Stimulated activated CD8-positive, alpha-beta memory T cell treated with anti-CD3 and anti-CD28 coated beads, Interleukin-4, amount 100 ng/mL, for 48 hours (primary cell): ENCODE data around the gene SAE1.

Source experiments
- DNase-seq: peaks from one replicate; pipeline ENCODE4 v3.0.0-alpha.2; 2020

Gene SAE1

DNA sequence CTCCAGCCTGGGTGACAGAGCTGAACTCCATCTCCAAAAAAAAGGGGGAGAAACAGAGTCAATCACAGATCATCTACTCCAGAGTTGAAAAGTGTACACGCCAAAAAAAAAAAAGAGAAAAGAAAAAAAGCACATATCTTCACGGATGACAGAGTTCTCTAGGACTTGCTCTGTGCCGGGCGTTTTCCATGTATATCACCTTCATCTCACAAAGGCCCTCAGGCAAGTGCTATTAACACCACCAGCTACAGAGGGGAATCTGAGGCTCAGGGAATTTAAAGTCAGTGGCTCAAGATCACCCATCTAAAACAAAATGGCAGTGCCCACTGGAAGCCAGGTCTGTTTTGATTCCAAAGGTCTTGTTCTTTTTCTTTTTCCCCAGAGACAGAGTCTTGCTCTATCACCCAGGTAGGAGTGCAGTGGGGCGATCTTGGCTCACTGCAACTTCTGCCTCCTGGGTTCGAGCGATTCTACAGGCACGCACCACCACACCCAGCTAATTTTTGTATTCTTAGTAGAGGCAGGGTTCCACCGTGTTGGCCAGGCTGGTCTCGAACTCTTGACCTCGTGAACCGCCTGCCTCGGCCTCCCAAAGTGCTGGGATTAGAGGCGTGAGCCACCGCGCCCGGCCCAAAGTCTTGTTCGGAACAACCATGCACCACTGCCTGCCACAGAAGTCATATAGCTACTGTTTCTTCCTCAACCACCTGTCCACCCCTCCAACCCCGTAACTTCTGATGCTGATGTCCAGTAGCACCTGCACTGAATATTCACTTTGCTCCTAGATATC lies 42.2 kb downstream of the SAE1 start:
- DNase-seq: no peak

DNA sequence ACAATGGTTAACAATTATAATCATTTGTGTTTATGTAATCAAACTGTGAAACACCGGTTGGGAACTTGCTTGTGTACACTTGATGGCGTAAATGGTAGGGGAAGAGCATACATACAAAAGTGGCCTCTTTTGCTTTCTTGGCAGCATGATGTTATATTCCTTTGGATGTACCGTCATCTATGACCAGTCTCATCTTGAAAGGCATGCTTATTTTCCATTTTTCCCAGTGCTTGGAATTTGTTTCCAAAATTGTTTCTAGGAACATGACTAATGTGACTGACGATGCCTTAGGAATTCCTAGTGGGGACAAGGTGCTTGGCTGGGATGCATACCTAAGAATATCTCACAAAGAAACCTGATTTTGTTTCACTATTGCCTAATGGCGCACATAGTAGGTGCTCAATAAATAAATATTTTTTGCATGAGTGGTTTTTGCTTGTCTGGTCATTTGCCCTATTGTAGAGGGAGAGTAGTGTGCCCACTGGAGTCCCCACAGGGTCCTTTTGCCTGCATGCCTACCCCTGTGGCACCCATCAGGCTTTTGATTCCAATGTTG lies 45.5 kb downstream of the SAE1 start:
- DNase-seq: no peak

DNA sequence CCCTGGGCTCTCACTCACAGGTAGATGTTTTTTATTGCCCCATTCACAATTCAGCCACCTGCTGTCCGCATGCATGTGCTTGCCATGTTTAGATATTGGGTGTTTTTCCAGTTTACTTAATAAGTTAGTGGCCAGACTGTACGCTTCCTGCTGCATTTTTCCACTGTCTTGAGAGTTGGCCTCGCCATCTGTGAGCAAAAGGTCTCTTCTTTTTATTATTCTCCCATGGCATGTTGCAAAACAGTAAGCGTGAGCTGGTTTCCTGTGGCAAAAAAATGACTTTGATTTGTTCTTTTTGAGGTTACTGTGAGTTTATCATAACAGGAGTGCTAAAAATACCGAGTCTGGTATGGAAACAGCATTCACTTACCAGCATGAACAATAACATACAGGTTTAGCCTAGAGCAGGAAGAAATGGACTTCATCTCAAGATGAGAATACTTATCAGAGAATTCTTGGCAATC lies 46.0 kb downstream of the SAE1 start:
- peak; percentile 50 for DNase-seq

DNA sequence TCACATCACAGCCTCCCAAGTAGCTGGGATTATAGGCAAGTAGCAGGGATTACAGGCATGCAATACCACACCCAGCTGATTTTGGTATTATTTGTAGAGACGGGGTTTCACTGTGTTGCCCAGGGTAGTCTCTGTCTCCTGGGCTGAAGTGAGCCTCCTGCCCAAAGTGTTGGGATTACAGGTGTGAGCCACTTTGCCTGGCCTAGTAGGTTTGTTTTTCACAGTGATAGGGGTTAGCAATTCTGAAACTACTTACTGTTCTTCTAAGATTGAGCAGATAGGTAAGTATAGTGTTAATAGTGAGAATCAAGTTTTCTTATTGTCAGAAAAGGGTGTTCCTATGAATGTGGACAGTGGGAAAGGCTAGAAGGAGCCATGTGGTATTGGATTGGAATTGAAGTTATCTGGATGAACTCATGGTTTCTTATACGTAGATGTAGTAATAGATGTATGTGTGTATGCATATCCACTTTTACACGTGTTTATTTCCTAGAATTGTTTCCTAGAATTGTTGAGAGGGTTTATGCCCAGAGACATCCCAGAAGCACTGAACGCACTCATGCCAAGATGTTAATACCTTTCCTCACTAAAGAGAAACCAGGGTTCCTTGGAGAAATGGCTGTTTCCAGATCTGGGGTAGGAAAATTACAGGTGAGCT lies 49.1 kb downstream of the SAE1 start:
- DNase-seq: peak; percentile 40

DNA sequence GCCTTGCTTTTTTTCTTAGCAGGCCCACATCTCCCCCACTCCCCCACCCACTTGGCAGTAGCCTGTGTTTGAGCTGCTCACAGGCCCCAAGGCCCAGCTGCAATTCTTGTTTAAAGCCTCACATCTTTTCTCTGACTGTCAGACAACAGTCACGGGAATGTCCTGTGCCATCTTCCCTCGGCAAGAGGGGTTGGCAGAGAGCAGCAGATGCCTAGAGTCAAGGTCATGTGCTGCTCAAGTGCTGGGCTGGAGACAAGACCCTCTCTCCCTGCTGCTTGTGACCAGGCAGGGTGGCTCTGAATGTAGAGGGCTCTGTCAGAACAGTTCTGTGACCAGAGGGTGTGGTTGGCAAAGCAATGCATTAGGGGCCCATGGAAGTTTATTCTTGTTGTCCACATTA lies 53.0 kb downstream of the SAE1 start:
- no peak for DNase-seq

DNA sequence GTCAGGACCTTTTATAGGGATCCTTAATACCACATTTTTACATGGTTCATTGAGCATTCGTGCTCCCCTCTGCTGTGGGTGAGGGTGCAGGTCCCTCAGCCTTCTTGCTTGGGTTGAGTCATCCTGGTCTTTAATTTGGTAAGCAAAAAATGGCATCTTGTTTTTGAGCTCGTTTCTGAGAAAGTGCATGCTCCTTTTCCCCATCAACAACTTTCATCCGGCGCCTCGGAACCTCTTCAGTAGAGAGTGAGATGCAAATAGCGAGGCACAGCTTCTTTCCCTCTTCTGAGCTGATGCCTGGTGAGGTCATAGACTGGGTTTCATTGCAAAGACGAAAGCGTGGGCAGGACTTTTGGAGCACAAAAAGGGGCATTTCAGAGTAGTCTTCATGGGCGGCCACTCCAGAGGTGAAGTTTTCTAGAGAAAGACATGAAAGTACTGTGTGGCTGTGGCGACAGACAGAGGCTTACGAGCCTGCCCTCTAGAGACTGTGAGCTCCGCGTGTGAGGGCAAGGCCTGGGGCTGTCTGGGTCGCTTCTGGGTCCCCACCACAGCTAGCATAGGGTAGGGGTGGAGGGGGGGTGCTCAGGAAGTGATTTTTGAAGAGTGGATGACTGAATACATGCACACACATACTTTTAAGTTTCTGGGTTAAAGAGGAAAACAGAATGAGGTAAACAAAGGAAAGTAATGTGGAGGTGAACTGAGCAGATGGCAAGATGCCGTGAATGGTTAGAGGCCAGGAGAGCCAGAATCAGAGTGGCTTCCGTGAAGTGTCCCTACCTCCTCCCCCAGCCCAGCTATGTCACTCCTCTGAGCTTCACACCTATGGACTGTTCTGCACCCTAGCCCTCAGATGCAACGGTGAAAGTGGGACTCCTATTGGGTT lies 56.1 kb downstream of the SAE1 start:
- DNase-seq: peak; percentile 84

DNA sequence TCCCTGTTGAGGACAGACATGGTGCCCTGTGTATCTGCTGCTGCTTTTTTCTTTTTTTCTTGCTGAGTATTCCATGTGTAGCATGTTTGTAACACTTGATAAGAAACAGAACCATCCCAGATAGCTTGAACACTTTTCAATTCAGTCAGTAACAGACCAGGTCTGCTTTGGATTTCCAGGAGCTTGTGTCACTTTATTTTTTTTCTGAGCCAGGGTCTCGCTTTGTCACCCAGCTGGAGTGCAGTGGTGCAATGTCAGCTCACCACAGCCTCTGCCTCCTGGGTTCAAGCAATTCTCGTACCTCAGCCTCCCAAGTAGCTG lies 56.7 kb downstream of the SAE1 start:
- no peak for DNase-seq

DNA sequence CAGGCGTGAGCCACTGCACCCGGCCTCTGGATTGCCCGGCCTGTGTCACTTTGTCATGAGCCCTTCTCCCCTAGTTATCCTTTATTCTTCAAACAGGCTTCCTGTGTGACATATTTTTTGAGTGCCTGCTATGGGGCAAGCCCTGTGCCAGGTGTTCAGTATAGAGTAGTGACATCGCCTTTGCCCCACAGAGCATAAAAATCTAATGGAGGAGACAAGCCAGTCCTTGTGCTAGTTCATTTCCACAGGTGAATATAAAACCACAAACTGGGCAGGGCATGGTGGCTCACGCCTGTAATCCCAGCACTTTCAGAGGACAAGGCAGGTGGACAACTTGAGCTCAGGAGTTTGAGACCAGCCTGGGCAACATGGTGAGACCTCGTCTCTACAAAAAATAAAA lies 57.2 kb downstream of the SAE1 start:
- no peak for DNase-seq

DNA sequence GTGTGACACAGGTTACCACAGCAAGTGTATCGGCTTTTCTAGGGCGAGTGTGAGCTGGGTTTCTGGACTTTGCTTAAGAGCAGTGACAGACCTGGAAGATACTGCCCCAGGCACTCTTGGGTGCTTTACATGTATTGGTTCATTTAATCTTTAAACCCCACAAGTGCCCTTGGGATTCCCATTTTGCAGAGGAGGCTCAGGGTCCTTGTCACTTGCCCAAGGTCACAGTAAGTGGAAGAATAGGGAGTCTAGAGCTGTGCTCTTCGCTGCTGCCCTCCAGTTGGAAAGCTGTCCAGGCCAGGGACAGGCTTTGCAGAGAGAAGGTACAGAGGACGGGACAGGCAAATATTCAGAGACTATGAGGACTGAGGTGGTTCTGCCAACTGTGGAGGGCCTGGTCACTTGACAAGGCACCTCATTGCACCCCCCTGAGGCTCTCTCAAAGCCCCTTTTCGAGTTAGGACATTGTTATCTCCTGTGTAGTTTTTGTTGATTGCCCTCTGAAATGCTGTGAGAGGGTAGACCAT lies 57.9 kb downstream of the SAE1 start:
- no peak for DNase-seq

DNA sequence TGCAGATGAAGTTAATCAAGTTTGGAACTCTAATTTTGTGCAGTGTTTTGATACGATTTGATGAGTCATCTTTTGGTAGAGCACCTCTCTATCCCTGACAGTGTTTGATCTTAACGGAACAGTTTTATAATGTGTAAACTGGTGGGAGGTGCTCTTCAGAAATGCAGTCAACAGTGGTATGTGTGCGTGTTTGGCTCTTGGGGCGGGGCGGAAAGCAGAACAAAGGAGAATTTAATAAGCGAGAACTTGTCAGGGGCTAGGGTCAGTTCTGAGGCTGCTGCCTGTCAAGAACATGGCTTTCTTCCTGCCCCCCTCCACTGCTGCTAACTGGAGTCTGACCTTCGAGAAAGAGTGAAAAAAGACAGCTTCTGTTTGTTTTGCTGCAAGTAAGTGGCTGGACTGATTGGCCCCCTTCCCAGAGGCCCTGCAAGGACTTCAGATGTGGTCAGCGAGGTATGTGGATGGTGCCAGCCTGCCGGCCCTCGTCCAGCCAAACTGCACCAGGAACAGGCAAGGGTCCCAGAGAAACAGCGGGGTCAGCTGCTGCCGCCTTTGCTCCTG lies 59.6 kb downstream of the SAE1 start:
- peak; percentile 71 for DNase-seq

DNA sequence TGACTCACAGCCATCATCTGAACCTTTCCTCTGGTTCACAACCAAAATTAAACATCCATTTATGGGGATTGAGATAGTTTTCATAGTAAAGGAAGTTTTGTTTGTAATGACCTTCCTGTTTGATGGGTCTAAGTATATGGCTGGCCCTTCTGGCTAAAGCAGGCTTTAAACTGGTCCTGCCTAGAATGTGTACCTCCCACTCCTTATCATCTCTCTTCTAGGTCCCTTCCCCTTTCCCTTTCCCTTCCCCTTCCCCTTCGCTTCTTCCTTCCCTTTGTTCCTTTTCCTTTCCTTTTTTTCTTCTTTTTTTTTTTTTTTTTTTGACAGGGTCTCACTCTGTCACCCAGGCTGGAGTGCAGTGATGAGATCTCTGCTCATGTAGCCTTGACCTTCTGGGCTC lies 64.8 kb downstream of the SAE1 start:
- no peak for DNase-seq

DNA sequence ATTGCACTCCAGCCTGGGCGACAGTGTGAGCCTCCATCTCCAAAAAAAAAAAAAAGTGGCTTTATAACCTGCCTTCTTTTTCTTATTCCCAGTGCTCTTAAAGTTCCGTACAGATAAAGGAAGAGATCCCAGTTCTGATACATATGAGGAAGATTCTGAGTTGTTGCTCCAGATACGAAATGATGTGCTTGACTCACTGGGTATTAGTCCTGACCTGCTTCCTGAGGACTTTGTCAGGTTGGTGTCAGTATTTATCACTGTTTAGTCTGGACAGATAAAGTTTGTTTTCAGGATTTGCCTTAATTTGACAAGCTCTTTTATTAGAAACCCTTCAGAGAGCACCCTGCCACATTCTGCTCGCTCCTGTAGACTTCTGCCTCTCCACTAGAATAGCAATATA lies 66.5 kb downstream of the SAE1 start:
- no peak for DNase-seq

DNA sequence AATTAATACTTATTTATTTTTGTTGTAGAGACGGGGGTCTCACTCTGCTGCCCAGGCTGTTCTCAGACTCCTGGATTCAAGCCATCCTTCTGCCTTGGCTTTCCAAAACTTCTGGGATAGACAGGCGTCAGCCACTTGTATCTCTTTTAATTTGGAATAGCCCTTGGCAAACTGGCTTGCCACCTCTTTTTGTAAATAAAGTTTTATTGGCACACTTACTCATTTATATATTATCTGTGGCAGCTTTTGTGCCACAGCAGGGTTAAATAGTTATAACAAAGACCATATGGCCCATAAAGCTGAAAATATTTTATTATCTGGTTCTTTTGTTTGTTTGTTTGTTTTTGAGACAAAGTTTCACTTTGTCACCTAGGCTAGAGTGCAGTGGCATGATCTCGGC lies 69.9 kb downstream of the SAE1 start:
- DNase-seq: no peak

DNA sequence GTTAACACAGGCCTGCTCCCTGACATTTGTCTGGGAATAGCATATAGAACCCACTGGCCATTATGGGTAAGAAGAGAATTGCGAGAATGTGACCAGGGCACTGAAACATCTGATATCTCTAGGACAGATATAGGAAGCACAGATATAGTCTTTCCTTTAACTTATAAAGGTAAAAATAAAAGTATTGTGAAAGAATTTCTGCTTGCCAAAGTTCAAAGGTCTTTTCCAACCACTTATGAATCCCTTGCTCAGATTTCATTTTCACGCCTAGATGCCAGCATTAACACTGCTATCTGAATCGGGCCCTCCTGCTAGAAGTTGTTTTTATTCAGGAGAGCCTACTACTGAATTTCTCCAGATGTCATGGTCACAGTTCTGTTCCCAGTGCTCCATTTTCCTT lies 72.6 kb downstream of the SAE1 start:
- DNase-seq: no peak

DNA sequence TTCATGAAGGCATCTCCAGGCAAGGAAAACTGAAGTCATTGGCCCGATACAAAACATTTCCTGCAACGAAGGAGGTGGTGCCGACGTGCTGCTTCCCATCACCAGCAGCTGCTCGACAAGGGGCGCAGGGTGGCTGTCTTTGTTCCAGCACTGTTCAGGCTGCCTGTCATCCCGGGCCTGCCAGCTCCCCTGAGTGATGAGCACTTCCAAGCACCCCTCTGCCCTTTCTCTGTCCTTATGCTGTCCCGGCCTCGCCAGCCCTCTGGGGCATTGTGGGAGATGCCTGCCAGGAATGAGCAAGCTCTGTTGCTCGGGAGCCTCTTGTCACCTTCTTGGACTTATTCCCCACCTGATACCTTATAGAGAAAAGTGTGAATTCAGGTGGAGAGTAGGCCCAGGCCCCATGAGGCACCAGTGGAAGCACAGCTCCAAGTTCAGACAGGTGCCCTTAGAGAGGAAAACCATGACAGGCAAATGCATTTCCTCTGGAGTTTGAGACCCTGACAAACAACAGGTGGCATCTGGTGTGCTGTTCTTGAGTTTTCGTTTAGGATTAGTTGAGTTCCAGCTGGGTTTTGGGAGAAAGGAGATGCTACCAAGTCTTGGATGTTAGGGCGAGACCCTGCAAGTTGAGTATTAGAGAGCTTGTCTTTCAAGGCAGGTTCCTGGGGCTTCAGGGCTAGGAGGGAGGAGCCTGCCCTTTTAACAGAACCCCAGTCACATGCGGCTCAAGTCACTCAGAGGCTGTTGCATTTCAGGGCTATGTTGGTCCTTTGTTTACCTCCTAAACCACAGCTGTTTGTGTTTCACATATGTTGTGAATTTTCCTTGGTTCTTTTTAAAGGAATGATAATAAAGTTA lies 78.9 kb downstream of the SAE1 start:
- DNase-seq: no peak

DNA sequence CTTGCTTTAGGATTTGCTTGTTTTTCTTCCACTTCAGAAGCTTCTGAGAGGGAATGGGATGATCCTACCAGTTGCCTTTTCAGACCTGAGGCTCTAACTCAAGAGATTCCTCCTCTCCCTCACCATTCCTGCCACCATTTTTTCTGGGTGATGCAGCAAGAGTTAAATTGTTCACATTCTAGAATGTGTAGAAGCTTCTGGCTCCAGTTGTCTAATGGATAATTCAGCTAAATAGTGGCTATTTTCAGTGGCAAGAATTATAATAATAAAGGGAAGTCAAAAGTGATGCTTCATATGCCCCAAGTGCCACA lies 79.5 kb downstream of the SAE1 start:
- DNase-seq: no peak

DNA sequence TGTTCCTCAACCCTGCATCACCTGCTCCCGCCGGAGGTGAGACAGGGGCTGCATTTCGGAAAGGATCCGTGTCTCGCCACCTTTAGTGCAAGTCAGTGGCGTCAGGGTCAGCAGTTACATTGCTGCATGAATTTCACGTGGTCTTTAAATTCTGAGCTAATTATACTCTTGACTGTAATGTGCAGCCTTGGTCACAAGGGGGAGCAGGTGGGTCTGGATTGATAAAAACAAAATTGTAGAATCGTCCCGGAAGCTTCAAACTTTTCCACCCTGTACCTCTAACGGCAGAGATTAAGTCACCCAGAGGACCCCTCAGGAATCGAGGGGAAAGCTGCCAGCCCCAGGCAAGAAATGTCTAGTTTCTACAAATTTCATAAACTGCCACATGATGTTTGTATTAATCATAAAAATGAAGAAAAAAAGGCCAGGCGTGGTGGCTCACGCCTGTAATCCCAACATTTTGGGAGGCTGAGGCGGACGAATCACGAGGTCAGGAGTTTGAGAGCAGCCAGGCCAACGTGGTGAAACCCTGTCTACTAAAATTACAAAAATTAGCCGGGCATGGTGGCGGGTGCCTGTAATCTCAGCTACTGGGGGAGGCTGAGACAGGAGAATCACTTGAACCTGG lies 80.2 kb downstream of the SAE1 start:
- DNase-seq: peak; percentile 90

DNA sequence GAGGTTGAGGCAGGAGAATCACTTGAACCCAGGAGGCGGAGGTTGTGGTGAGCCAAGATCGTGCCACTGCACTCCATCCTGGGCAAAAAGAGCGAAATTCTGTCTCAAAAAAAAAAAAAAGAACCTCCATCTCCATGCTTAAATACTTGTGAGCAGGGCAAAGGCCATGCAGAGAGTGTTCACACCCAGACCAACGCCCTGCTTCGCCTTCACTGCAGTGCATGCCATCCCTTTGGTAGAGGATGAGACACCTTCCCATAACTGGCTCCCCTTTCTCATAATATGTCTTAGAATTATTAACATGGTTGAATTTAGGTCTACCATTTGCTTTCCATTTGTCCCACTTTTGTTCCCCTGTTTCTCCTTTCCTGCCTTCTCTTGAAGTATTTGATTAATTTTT lies 84.9 kb downstream of the SAE1 start:
- DNase-seq: no peak

DNA sequence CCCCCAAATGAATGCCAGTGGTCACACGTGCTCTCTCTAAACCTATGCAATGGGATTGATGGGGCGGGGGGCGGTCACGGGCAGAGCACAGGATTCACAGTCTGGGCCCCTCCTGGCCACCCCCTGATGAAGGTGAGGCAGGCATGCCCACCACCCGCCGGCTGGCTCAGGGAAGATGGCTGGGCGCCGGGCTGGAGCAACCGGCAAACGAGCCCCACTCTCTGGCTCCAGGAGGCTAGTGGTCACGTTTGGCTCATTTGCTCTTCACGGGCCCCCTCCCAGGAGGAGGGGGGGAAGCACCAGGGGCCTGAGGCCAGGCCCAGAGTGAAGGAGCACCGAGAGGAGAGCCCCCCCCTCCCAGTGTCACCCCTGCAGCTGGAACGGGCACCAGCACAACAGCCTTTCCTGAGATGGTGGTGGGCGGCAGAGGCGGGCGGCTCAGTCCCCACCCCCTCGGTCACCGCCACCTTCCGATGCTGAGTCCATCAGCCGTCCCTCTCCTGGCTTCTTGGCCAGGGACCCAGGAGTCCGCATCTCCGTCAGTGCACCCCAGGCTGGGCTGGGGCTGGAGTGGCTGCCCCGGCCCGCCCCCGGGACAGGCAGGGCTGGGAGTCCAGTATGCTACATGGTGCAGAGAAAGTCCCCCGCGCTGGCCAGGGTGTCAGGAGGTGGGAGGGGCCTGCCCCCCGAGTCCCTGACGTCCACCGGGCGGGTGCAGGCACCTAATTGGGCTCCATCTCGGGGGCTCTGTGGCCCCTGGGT lies 90.6 kb downstream of the SAE1 start:
- DNase-seq: no peak

DNA sequence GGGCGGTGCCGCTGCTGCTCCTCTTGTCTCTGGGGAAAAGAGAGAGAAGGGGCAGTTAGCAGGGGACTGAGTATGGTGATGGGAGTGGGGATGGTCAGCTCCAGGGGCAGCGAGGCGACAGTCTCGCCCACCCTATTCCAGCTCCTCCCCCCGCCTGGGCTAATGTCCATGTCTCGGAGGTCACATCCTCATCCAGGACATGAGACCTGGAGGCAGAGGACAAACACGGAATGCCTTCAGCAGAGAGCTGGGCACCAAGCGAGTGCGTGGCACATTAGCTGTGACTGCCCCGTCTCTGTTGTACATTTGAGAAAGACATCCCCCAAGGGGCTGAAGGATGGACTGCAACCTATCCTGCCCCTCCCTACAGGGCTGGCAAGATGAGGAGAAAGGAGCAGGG lies 91.3 kb downstream of the SAE1 start:
- no peak for DNase-seq
